Measurements from ENCODE around the gene RGS7. TPM values are rescaled to one million over a fixed set of nuclear protein-coding genes. Genes with fewer than 3 reads are reported as not detected.

RGS7 gene
- total and polyA plus RNA-seq, 10 of the 15 experiments (the other 5 are each of a cell fraction or from before 2014, with no cell fraction given), result not detected

DNA sequence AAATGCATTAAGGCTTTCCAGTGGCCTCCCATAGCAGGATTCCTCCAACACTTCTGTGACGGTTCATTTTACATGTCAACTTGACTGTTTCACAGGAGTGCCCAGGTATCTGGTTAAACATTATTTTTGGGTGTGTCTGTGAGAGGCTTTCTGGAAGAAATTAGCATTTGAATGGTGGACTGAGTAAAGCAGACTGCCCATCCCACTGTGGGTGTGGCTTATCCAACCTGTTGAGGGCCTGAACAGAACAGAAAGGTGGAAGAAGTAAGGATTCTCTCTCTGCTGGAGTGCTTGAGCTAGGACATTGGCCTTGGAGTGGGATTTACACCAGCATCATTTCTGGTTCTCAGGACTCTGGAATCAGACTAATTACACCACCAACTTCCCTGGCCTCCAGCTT, 85.6 kb downstream of the RGS7 start:
- intact Hi-C loops (cut with micrococcal nuclease; ENCODE audit: unreplicated experiment), result no loop called here
- no peak for ATAC-seq
- POLR2A ChIA-PET, result no interaction called here

More for the DNA sequence above, 85.6 kb downstream of the RGS7 start:
- no peaks in the 10 kb centered on the region for H3K36me3 ChIP-seq (ENCODE audit: control insufficient read depth in 2 of 2, insufficient read depth in 2 of 2, low read length in 1 of 2)
- H4K20me1 ChIP-seq (ENCODE audit: control insufficient read depth, insufficient read depth), result no peaks in the 10 kb centered on the region
- BruUV-seq (replicated peaks), result no TSS peak
- H3K79me2 ChIP-seq (ENCODE audit: control insufficient read depth, insufficient read depth, low read length), result no peaks in the 10 kb centered on the region
- no peak for FAIRE-seq
- H3K4me2 ChIP-seq (ENCODE audit: control insufficient read depth, insufficient read depth), result no peak overlapping the region
- no peak overlapping the region for H3K9ac ChIP-seq (ENCODE audit: control insufficient read depth, insufficient read depth, low read length)
- no peak overlapping the region for H3K4me3 ChIP-seq
- no peaks in the 10 kb centered on the region for H3K27me3 ChIP-seq (replicated peaks in 1 of 2; ENCODE audit: control insufficient read depth in 2 of 2, insufficient read depth in 2 of 2, low read length in 1 of 2)
- ChIA-PET SMC1A (ENCODE audit: uncharacterized antibody, unreplicated experiment) (no interaction called here), RAD21 (ENCODE audit: unreplicated experiment) (no interaction called here), CTCF (no interaction called here)
- 54% methylated on average over 1 of the region's 1 CpG for WGBS (ENCODE audit: insufficient coverage, insufficient replicate concordance, low lambda C conversion rate, missing lambda C conversion rate)
- no peak for TF ChIP-seq NFXL1 (IDR thresholded peaks at IDR 0.05; ENCODE audit: borderline replicate concordance)
- TF ChIP-seq, protein P1, sequence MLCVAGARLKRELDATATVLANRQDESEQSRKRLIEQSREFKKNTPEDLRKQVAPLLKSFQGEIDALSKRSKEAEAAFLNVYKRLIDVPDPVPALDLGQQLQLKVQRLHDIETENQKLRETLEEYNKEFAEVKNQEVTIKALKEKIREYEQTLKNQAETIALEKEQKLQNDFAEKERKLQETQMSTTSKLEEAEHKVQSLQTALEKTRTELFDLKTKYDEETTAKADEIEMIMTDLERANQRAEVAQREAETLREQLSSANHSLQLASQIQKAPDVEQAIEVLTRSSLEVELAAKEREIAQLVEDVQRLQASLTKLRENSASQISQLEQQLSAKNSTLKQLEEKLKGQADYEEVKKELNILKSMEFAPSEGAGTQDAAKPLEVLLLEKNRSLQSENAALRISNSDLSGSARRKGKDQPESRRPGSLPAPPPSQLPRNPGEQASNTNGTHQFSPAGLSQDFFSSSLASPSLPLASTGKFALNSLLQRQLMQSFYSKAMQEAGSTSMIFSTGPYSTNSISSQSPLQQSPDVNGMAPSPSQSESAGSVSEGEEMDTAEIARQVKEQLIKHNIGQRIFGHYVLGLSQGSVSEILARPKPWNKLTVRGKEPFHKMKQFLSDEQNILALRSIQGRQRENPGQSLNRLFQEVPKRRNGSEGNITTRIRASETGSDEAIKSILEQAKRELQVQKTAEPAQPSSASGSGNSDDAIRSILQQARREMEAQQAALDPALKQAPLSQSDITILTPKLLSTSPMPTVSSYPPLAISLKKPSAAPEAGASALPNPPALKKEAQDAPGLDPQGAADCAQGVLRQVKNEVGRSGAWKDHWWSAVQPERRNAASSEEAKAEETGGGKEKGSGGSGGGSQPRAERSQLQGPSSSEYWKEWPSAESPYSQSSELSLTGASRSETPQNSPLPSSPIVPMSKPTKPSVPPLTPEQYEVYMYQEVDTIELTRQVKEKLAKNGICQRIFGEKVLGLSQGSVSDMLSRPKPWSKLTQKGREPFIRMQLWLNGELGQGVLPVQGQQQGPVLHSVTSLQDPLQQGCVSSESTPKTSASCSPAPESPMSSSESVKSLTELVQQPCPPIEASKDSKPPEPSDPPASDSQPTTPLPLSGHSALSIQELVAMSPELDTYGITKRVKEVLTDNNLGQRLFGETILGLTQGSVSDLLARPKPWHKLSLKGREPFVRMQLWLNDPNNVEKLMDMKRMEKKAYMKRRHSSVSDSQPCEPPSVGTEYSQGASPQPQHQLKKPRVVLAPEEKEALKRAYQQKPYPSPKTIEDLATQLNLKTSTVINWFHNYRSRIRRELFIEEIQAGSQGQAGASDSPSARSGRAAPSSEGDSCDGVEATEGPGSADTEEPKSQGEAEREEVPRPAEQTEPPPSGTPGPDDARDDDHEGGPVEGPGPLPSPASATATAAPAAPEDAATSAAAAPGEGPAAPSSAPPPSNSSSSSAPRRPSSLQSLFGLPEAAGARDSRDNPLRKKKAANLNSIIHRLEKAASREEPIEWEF (IDR thresholded peaks at IDR 0.05; ENCODE audit: insufficient replicate concordance, low read depth, low read length), result no peak
- TF ChIP-seq, protein P2, sequence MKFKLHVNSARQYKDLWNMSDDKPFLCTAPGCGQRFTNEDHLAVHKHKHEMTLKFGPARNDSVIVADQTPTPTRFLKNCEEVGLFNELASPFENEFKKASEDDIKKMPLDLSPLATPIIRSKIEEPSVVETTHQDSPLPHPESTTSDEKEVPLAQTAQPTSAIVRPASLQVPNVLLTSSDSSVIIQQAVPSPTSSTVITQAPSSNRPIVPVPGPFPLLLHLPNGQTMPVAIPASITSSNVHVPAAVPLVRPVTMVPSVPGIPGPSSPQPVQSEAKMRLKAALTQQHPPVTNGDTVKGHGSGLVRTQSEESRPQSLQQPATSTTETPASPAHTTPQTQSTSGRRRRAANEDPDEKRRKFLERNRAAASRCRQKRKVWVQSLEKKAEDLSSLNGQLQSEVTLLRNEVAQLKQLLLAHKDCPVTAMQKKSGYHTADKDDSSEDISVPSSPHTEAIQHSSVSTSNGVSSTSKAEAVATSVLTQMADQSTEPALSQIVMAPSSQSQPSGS (IDR thresholded peaks at IDR 0.05; ENCODE audit: low read length), result no peak
- TF ChIP-seq, protein P3, sequence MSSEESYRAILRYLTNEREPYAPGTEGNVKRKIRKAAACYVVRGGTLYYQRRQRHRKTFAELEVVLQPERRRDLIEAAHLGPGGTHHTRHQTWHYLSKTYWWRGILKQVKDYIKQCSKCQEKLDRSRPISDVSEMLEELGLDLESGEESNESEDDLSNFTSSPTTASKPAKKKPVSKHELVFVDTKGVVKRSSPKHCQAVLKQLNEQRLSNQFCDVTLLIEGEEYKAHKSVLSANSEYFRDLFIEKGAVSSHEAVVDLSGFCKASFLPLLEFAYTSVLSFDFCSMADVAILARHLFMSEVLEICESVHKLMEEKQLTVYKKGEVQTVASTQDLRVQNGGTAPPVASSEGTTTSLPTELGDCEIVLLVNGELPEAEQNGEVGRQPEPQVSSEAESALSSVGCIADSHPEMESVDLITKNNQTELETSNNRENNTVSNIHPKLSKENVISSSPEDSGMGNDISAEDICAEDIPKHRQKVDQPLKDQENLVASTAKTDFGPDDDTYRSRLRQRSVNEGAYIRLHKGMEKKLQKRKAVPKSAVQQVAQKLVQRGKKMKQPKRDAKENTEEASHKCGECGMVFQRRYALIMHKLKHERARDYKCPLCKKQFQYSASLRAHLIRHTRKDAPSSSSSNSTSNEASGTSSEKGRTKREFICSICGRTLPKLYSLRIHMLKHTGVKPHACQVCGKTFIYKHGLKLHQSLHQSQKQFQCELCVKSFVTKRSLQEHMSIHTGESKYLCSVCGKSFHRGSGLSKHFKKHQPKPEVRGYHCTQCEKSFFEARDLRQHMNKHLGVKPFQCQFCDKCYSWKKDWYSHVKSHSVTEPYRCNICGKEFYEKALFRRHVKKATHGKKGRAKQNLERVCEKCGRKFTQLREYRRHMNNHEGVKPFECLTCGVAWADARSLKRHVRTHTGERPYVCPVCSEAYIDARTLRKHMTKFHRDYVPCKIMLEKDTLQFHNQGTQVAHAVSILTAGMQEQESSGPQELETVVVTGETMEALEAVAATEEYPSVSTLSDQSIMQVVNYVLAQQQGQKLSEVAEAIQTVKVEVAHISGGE (CRISPR knock-in tag; IDR thresholded peaks at IDR 0.05), result no peak
- H3K27ac ChIP-seq (ENCODE audit: control insufficient read depth, insufficient read depth), result no peak overlapping the region
- in situ Hi-C loops (cut with MboI), result no loop called here
- H3K4me1 ChIP-seq (ENCODE audit: control insufficient read depth, insufficient read depth, low read length), result no peaks in the 10 kb centered on the region
- no peak overlapping the region for H2AFZ ChIP-seq (ENCODE audit: control insufficient read depth, low read depth, low read length)
- H3K9me3 ChIP-seq (replicated peaks; ENCODE audit: control insufficient read depth, insufficient read depth, low read length), result no peaks in the 10 kb centered on the region
- DNase-seq (ENCODE audit: low read depth, low spot score), result no peak

All from GM12878 (cell line).